ENCODE data around the gene NECTIN1.

NECTIN1 gene

DNA sequence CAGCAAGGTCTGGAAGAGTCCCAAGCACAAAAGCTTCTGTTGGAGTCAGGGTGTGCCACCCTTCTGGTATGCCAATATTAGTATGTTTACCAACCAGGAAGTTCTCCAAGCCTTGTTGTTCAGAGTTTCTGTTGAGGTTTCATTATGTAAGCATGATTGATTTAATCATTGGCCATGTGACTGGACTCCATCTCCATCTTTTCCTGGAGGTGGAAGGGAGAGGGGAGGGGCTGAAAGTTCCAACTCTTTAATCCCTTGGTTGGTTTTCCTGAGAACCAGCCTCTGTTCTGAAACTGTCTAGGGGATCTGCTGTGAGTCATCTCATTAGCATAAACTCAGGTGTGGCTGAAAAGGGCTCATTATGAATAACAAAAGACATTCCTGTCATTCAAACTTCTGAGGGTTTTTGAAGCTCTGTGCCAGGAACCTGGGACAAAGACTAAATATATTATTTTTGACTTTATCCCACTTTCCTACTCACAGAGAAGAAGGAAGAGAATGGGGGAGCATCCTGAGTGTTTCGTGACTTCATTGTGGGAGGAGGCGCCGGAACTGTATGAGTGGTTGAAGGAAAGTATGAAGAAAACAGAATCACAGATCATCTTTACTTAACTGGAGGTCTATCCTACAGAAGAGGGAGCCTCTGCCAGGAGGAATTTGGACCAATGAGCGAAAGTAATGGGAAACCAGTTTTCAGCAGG, 138.2 kb downstream of the NECTIN1 start:
- no peak for DNase-seq (ENCODE audit: low read depth in 3 of 3)

DNA sequence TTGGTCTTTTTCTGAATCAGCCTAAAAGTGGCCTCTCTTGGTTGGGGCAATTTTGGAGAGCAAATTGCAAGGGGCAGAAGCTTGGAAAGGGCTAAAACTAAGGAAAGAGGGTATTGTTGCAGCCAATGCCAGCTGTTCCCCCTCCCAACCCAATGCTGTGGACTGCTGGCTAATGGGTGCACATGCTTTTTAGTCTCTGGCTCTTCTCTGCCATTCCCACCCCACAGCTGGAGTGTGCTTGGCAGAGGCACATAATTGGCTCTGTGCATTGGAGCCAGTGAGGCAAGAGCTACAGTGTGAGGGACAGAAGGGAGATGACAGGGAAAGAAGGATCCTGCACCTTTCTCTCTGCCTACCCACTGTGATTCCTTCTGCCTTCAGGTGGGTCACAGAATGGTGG, 140.0 kb downstream of the NECTIN1 start:
- DNase-seq (ENCODE audit: low read depth in 3 of 3): no peak
